Measurements from ENCODE around the gene FIGNL1. TPM values are rescaled to one million over a fixed set of nuclear protein-coding genes. Genes with fewer than 3 reads are reported as not detected.

Gene FIGNL1
- total RNA-seq, 1 donor from 2014 or later, result 7.6 TPM

GRCh38 chr7:50477640-50478039 lies 27.5 kb upstream of the FIGNL1 start:
- Mint-ChIP-seq H3K27me3 (ENCODE audit: unreplicated experiment) (peaks cover 51% of the 10 kb centered on the region), H3K27ac (ENCODE audit: unreplicated experiment) (no peak overlapping the region), H3K36me3 (ENCODE audit: unreplicated experiment) (no peaks in the 10 kb centered on the region), H3K4me3 (ENCODE audit: unreplicated experiment) (no peak overlapping the region), H3K9me3 (ENCODE audit: unreplicated experiment) (no peaks in the 10 kb centered on the region), H3K4me1 (ENCODE audit: unreplicated experiment) (peaks cover 4% of the 10 kb centered on the region)
- no peak for TF ChIP-seq CTCF (IDR thresholded peaks at IDR 0.05)
- DNase-seq (ENCODE audit: extremely low spot score, unreplicated experiment), result no peak

- no peaks in the 10 kb centered on the region for H3K9me3 Mint-ChIP-seq (ENCODE audit: unreplicated experiment)
- H3K4me1 Mint-ChIP-seq (ENCODE audit: unreplicated experiment), result peaks cover 4% of the 10 kb centered on the region
- no peaks in the 10 kb centered on the region for H3K36me3 Mint-ChIP-seq (ENCODE audit: unreplicated experiment)
- no peak for TF ChIP-seq CTCF (IDR thresholded peaks at IDR 0.05)
- H3K4me3 Mint-ChIP-seq (ENCODE audit: unreplicated experiment), result no peak overlapping the region
- no peak for DNase-seq (ENCODE audit: extremely low spot score, unreplicated experiment)
- H3K27ac Mint-ChIP-seq (ENCODE audit: unreplicated experiment), result no peak overlapping the region
- H3K27me3 Mint-ChIP-seq (ENCODE audit: unreplicated experiment), result peaks cover 52% of the 10 kb centered on the region
Measured at GRCh38 chr7:50476953-50477625, 26.9 kb upstream of the FIGNL1 start.

GRCh38 chr7:50475340-50475739 lies 25.2 kb upstream of the FIGNL1 start:
- no peak for DNase-seq (ENCODE audit: extremely low spot score, unreplicated experiment)
- TF ChIP-seq CTCF (IDR thresholded peaks at IDR 0.05), result no peak
- Mint-ChIP-seq H3K36me3 (ENCODE audit: unreplicated experiment) (no peaks in the 10 kb centered on the region), H3K27me3 (ENCODE audit: unreplicated experiment) (peaks cover 41% of the 10 kb centered on the region), H3K9me3 (ENCODE audit: unreplicated experiment) (no peaks in the 10 kb centered on the region), H3K4me1 (ENCODE audit: unreplicated experiment) (peaks cover 4% of the 10 kb centered on the region), H3K4me3 (ENCODE audit: unreplicated experiment) (no peak overlapping the region), H3K27ac (ENCODE audit: unreplicated experiment) (no peak overlapping the region)

- TF ChIP-seq CTCF (IDR thresholded peaks at IDR 0.05), result no peak
- H3K9me3 Mint-ChIP-seq (ENCODE audit: unreplicated experiment), result no peaks in the 10 kb centered on the region
- no peak overlapping the region for H3K27ac Mint-ChIP-seq (ENCODE audit: unreplicated experiment)
- no peak overlapping the region for H3K4me3 Mint-ChIP-seq (ENCODE audit: unreplicated experiment)
- no peaks in the 10 kb centered on the region for H3K36me3 Mint-ChIP-seq (ENCODE audit: unreplicated experiment)
- H3K27me3 Mint-ChIP-seq (ENCODE audit: unreplicated experiment), result peaks cover 39% of the 10 kb centered on the region
- H3K4me1 Mint-ChIP-seq (ENCODE audit: unreplicated experiment), result peaks cover 4% of the 10 kb centered on the region
- no peak for DNase-seq (ENCODE audit: extremely low spot score, unreplicated experiment)
Measured at GRCh38 chr7:50474382-50475160, 24.4 kb upstream of the FIGNL1 start.

- H3K9me3 Mint-ChIP-seq (ENCODE audit: unreplicated experiment), result no peaks in the 10 kb centered on the region
- DNase-seq (ENCODE audit: extremely low spot score, unreplicated experiment), result no peak
- H3K4me1 Mint-ChIP-seq (ENCODE audit: unreplicated experiment), result peaks cover 4% of the 10 kb centered on the region
- no peak overlapping the region for H3K4me3 Mint-ChIP-seq (ENCODE audit: unreplicated experiment)
- no peak overlapping the region for H3K27ac Mint-ChIP-seq (ENCODE audit: unreplicated experiment)
- no peak for TF ChIP-seq CTCF (IDR thresholded peaks at IDR 0.05)
- no peaks in the 10 kb centered on the region for H3K36me3 Mint-ChIP-seq (ENCODE audit: unreplicated experiment)
- peaks cover 39% of the 10 kb centered on the region for H3K27me3 Mint-ChIP-seq (ENCODE audit: unreplicated experiment)
Measured at GRCh38 chr7:50473531-50473930, 23.4 kb upstream of the FIGNL1 start.
